Thyroid gland (tissue), 4 donors: ENCODE data around the gene MEIOB. TPM values are rescaled to one million over a fixed set of nuclear protein-coding genes. Genes with fewer than 3 reads are reported as not detected.

ENCODE experiments used
- DNase-seq, 2 donors: peaks; one replicate each; pipeline ENCODE4 v3.0.0-alpha.2; 2019
- H3K27ac ChIP-seq, 3 donors: fragments of 200-600 bp; sonication (generic); 1 replicate in 2 of 3; 2 replicates in 1 of 3; pipeline ENCODE4 v1.5.1; 2016 to 2019; ENCODE audit warnings: mild to moderate bottlenecking in 1 of 3, moderate library complexity in 1 of 3
- H3K27me3 ChIP-seq: fragments of 200-600 bp; sonication (generic); one replicate; pipeline ENCODE4 v1.5.1; 2019
- H3K36me3 ChIP-seq, 2 donors: fragments of 200-600 bp; sonication (generic); one replicate each; pipeline ENCODE4 v1.5.1; 2016 to 2019
- H3K4me1 ChIP-seq, 2 donors: fragments of 200-600 bp; sonication (generic); one replicate each; pipeline ENCODE4 v1.5.1; 2017 to 2019
- H3K4me3 ChIP-seq, 3 donors: fragments of 200-600 bp; sonication (generic); replicated peaks in 1 of 3; 1 replicate in 2 of 3; 2 replicates in 1 of 3; pipeline ENCODE4 v1.5.1; 2016; ENCODE audit warnings: mild to moderate bottlenecking in 1 of 3
- H3K9me3 ChIP-seq: fragments of 200-600 bp; sonication (generic); one replicate; pipeline ENCODE4 v1.5.1; 2017
- CTCF ChIP-seq, 6 experiments: fragments of 200-600 bp in 3 of 6; fragments of 450-650 bp in 3 of 6; sonication (generic) in 3 of 6; IDR thresholded peaks; one replicate each; pipeline ENCODE4 v1.5.1; 2016 to 2019; ENCODE audit warnings: antibody characterized with exemption in 6 of 6, mild to moderate bottlenecking in 2 of 6, inconsistent platforms in 1 of 6, moderate library complexity in 1 of 6
- POLR2A ChIP-seq, 2 donors: fragments of 450-650 bp; IDR thresholded peaks; one replicate each; pipeline ENCODE4 v1.6.1; 2017; ENCODE audit warnings: antibody characterized with exemption in 2 of 2, mild to moderate bottlenecking in 2 of 2, moderate library complexity in 1 of 2
- WGBS, 2 donors: methylation state at CpG; one replicate each; pipeline ENCODE4 v1.1.5; 2017; 5-methylcytosine and 5-hydroxymethylcytosine counted together
- intact Hi-C: fragments of 100-400 bp; cut with DNase I; formaldehyde crosslinking; loops from one replicate; pipeline ENCODE4 v1.15.1; 2023
- total RNA-seq, 4 donors: library from RNA; depleted of rRNA; stranded (reverse); fragments of >200 nt; gene quantifications; one replicate each; pipeline ENCODE4 v1.2.3, GENCODE V29; 2016

MEIOB gene
- total RNA-seq, 4 donors from 2014 or later, result 0.13 TPM; not detected in 3

GRCh38 chr16:1794908-1795666 lies 76.9 kb downstream of the MEIOB start:
- H3K27ac ChIP-seq, result no peak overlapping the region
- no peaks in the 10 kb centered on the region for H3K36me3 ChIP-seq
- DNase-seq, result no peak
- WGBS, 2 donors, result 79 to 83% methylated on average over 13 to 31 of the region's 32 CpGs
- intact Hi-C loops, result no loop called here
- peaks cover 11 to 12% of the 10 kb centered on the region in 2 donors for H3K4me1 ChIP-seq
- H3K27me3 ChIP-seq, result no peaks in the 10 kb centered on the region
- no peak overlapping the region for H3K4me3 ChIP-seq
- TF ChIP-seq POLR2A (IDR thresholded peaks at IDR 0.05), result no peak
- TF ChIP-seq CTCF (IDR thresholded peaks at IDR 0.05), result no peak
- no peaks in the 10 kb centered on the region for H3K9me3 ChIP-seq

- H3K4me1 ChIP-seq, result peaks cover 11 to 12% of the 10 kb centered on the region in 2 donors
- peak overlapping the region in 1 of 3 donors; percentile 2 for H3K27ac ChIP-seq
- no peak for TF ChIP-seq POLR2A (IDR thresholded peaks at IDR 0.05)
- no peak for TF ChIP-seq CTCF (IDR thresholded peaks at IDR 0.05)
- H3K27me3 ChIP-seq, result no peaks in the 10 kb centered on the region
- no peaks in the 10 kb centered on the region for H3K9me3 ChIP-seq
- 40 to 68% methylated on average over 4 to 13 of the region's 18 CpGs for WGBS, 2 donors
- H3K36me3 ChIP-seq, result peaks cover 0 to 1% of the 10 kb centered on the region in 2 donors
- intact Hi-C loops, result no loop called here
- H3K4me3 ChIP-seq, result no peak overlapping the region
- DNase-seq, result peak; percentile 79 to 80
Measured at GRCh38 chr16:1794221-1794871, 77.6 kb downstream of the MEIOB start.

- WGBS, 2 donors, result 40% methylated on average over 1 of the region's 28 CpGs; no CpG with 5 or more reads in 1 of the 2 donors
- peaks cover 6 to 8% of the 10 kb centered on the region in 2 donors for H3K36me3 ChIP-seq
- H3K27ac ChIP-seq, result peak within 1 kb of the TSS in 1 of 3 donors; percentile 24
- H3K4me3 ChIP-seq, result no peak within 1 kb of the TSS
- intact Hi-C loops, result no loop called here
- TF ChIP-seq POLR2A (IDR thresholded peaks at IDR 0.05), result no peak
- no peak for TF ChIP-seq CTCF (IDR thresholded peaks at IDR 0.05)
- H3K27me3 ChIP-seq, result no peaks in the 10 kb centered on the region
- peaks cover 11 to 12% of the 10 kb centered on the region in 2 donors for H3K4me1 ChIP-seq
- no peak for DNase-seq
- no peaks in the 10 kb centered on the region for H3K9me3 ChIP-seq
Measured at GRCh38 chr16:1793578-1794220, 78.3 kb downstream of the MEIOB start, which contains the start of gene IGFALS. TSS of gene IGFALS (minus strand) at chr16:1793705. CDS start at chr16:1793652, 53 bp downstream.

GRCh38 chr16:1792836-1793577 lies 79.0 kb downstream of the MEIOB start:
- no peaks in the 10 kb centered on the region for H3K9me3 ChIP-seq
- H3K27ac ChIP-seq, result no peak overlapping the region
- WGBS, 2 donors, result 82 to 93% methylated on average over 2 to 11 of the region's 33 CpGs
- H3K27me3 ChIP-seq, result no peaks in the 10 kb centered on the region
- TF ChIP-seq POLR2A (IDR thresholded peaks at IDR 0.05) (no peak), CTCF (IDR thresholded peaks at IDR 0.05) (no peak)
- peaks cover 12 to 15% of the 10 kb centered on the region in 2 donors for H3K36me3 ChIP-seq
- no peak for DNase-seq
- no peak overlapping the region for H3K4me3 ChIP-seq
- H3K4me1 ChIP-seq, result peaks cover 11 to 12% of the 10 kb centered on the region in 2 donors
- intact Hi-C loops, result no loop called here
